Neural progenitor cell (in vitro differentiated cells): ENCODE measurements around the gene PTPRN2.

Experiments used
- EZH2 ChIP-seq: fragments of 200-600 bp; sonication (generic); IDR thresholded peaks from 2 replicates; pipeline ENCODE4 v1.6.1; 2017; ENCODE audit warnings: antibody characterized with exemption, mild to moderate bottlenecking, moderate library complexity
- EZH2phosphoT487 ChIP-seq: fragments of 200-600 bp; sonication (generic); IDR thresholded peaks from 2 replicates; pipeline ENCODE4 v1.6.1; 2017; ENCODE audit warnings: antibody characterized with exemption
- TF ChIP-seq, protein P1 (sequence below): fragments of 200-600 bp; sonication (generic); IDR thresholded peaks from 2 replicates; pipeline ENCODE4 v1.5.1; 2017; ENCODE audit warnings: antibody characterized with exemption, mild to moderate bottlenecking

DNA sequence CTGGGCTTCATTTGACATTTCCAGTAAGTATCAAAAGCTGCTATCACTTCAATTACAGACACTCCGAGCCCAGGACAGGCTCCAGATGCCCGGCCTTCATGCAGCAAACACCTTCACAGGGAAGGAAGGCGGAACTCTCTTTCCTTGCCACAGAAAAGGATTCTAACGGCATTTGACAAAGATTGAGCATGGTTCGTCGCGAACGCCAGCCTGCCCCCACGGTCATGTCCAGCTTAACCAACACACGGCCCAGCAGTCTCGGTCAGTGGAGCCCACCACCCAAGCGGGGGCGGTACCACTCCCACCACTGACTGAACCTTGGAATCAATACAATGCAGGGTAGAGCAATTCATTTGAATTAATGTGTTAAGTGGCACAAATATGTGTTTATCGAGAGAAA is 643.6 kb downstream of the PTPRN2 start:
- TF ChIP-seq, protein P1, sequence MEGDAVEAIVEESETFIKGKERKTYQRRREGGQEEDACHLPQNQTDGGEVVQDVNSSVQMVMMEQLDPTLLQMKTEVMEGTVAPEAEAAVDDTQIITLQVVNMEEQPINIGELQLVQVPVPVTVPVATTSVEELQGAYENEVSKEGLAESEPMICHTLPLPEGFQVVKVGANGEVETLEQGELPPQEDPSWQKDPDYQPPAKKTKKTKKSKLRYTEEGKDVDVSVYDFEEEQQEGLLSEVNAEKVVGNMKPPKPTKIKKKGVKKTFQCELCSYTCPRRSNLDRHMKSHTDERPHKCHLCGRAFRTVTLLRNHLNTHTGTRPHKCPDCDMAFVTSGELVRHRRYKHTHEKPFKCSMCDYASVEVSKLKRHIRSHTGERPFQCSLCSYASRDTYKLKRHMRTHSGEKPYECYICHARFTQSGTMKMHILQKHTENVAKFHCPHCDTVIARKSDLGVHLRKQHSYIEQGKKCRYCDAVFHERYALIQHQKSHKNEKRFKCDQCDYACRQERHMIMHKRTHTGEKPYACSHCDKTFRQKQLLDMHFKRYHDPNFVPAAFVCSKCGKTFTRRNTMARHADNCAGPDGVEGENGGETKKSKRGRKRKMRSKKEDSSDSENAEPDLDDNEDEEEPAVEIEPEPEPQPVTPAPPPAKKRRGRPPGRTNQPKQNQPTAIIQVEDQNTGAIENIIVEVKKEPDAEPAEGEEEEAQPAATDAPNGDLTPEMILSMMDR, result no peak
- TF ChIP-seq EZH2 (no peak), EZH2phosphoT487 (no peak)
